BLaER1 treated with 17β-estradiol and CSF1 and Interleukin-3, amounts not matched to agents 10 nM and 100 nM (cell line): ENCODE measurements around the gene NLN.
"Not testable (repeated sequence)": the region's sequence is repeated elsewhere in the genome, so short reads cannot be mapped to it uniquely, and the experiment has no call there.

Source experiments
- H3K27ac ChIP-seq, 11 experiments: shearing (Covaris generic); formaldehyde crosslinking; 2 replicates each; pipeline ENCODE4 v1.8.1; 2022
- H3K27me3 ChIP-seq, 11 experiments: shearing (Covaris generic); formaldehyde crosslinking; 2 replicates each; pipeline ENCODE4 v1.8.1; 2022
- H3K36me3 ChIP-seq, 11 experiments: shearing (Covaris generic); formaldehyde crosslinking; 2 replicates each; pipeline ENCODE4 v1.8.1; 2022
- H3K4me1 ChIP-seq, 10 experiments: shearing (Covaris generic); formaldehyde crosslinking; 2 replicates each; pipeline ENCODE4 v1.8.1; 2022
- H3K4me2 ChIP-seq, 11 experiments: shearing (Covaris generic); formaldehyde crosslinking; 2 replicates each; pipeline ENCODE4 v1.8.1; 2022
- H3K4me3 ChIP-seq, 10 experiments: shearing (Covaris generic); formaldehyde crosslinking; 2 replicates each; pipeline ENCODE4 v1.8.1; 2022
- H3K9ac ChIP-seq, 11 experiments: shearing (Covaris generic); formaldehyde crosslinking; 2 replicates each; pipeline ENCODE4 v1.8.1; 2022
- H3K9me3 ChIP-seq, 11 experiments: shearing (Covaris generic); formaldehyde crosslinking; replicated peaks in 1 of 11; 2 replicates each; pipeline ENCODE4 v1.8.1; 2022
- H4K20me1 ChIP-seq, 11 experiments: shearing (Covaris generic); formaldehyde crosslinking; 2 replicates each; pipeline ENCODE4 v1.8.1; 2022
- Cebpa-rat ChIP-seq, 11 experiments: shearing (Covaris generic); IDR thresholded peaks; 2 replicates each; pipeline ENCODE4 v1.8.1; 2022

The NLN gene

GRCh38 chr5:65862384-65862783 is 140.4 kb downstream of the NLN start:
- Histone ChIP-seq H3K4me3 (no peak overlapping the region), H3K27me3 (no peaks in the 10 kb centered on the region), H3K4me1 (peaks cover 12 to 18% (median 15%) of the 10 kb centered on the region in 10 experiments), H3K36me3 (no peaks in the 10 kb centered on the region), H3K4me2 (no peak overlapping the region), H3K9me3 (peaks cover 0 to 19% (median 7%) of the 10 kb centered on the region in 11 experiments; a peak in 7 of 22 replicates), H3K9ac (no peak overlapping the region), H4K20me1 (no peaks in the 10 kb centered on the region), H3K27ac (no peak overlapping the region)
- TF ChIP-seq Cebpa-rat (IDR thresholded peaks at IDR 0.05): no peak

GRCh38 chr5:65863747-65864146 is 141.7 kb downstream of the NLN start:
- H3K9me3 ChIP-seq: peaks cover 0 to 19% (median 7%) of the 10 kb centered on the region in 11 experiments; a peak in 7 of 22 replicates
- H4K20me1 ChIP-seq: no peaks in the 10 kb centered on the region
- peaks cover 6 to 13% (median 11%) of the 10 kb centered on the region in 10 experiments; a peak in 19 of 20 replicates for H3K4me1 ChIP-seq
- no peaks in the 10 kb centered on the region for H3K27me3 ChIP-seq
- no peaks in the 10 kb centered on the region for H3K36me3 ChIP-seq
- H3K4me2 ChIP-seq: no peak overlapping the region
- TF ChIP-seq Cebpa-rat (IDR thresholded peaks at IDR 0.05): no peak
- H3K9ac ChIP-seq: no peak overlapping the region
- no peak overlapping the region for H3K27ac ChIP-seq
- no peak overlapping the region for H3K4me3 ChIP-seq

DNA sequence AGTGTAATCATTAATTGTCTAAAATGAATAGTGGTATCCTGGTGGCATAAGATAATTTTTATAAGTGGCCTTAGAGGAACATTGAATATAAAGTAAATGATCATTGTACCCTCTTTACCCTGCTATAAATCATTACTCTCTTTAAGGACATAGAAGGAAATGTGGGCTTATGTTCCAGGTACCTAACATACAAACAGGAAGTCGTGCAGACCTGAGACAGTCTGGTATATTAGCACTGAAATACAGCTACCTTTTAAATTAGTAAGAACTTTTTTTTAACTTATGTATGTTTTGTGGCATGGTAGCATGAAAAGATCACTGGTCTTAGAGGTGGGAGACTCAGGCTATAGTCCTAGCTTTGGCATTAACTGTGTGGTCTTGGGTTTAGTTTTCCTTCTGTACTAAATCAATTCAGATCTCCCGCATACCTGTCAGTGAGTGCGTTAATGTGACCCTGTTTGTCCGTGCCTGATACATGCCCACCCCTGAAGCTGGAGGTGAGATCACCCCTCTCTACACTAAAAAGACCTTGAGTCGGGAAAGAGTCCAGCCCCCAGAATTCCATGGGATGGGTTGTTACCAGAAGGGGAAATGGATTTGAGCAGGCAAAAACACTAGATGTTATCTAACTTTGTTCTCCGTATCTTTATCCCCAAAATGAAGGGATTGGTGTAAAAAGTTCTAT is 145.0 kb downstream of the NLN start:
- Histone ChIP-seq H3K4me3 (no peak overlapping the region), H4K20me1 (no peaks in the 10 kb centered on the region), H3K9me3 (peaks cover 0 to 14% (median 8%) of the 10 kb centered on the region in 11 experiments; a peak in 15 of 22 replicates), H3K27me3 (no peaks in the 10 kb centered on the region), H3K4me1 (peaks cover 6 to 13% (median 10%) of the 10 kb centered on the region in 10 experiments; a peak in 19 of 20 replicates), H3K27ac (no peak overlapping the region), H3K36me3 (no peaks in the 10 kb centered on the region), H3K4me2 (peak overlapping the region in 10 of 11 experiments; percentile 6 to 59 (median 36); a peak in 16 of 22 replicates), H3K9ac (no peak overlapping the region)
- TF ChIP-seq Cebpa-rat (IDR thresholded peaks at IDR 0.05): no peak

- H3K27me3 ChIP-seq: no peaks in the 10 kb centered on the region
- no peak overlapping the region for H3K27ac ChIP-seq
- peaks cover 6 to 13% (median 10%) of the 10 kb centered on the region in 10 experiments; a peak in 19 of 20 replicates for H3K4me1 ChIP-seq
- peak overlapping the region; percentile 6 to 59 (median 36); a peak in 19 of 22 replicates for H3K4me2 ChIP-seq
- H3K36me3 ChIP-seq: no peaks in the 10 kb centered on the region
- H3K4me3 ChIP-seq: no peak overlapping the region
- no peaks in the 10 kb centered on the region for H4K20me1 ChIP-seq
- no peak for TF ChIP-seq Cebpa-rat (IDR thresholded peaks at IDR 0.05)
- H3K9ac ChIP-seq: no peak overlapping the region
- peaks cover 0 to 14% (median 9%) of the 10 kb centered on the region in 11 experiments; a peak in 15 of 22 replicates for H3K9me3 ChIP-seq
These were observed 145.7 kb downstream of the NLN start for GRCh38 chr5:65867542-65868195.

DNA sequence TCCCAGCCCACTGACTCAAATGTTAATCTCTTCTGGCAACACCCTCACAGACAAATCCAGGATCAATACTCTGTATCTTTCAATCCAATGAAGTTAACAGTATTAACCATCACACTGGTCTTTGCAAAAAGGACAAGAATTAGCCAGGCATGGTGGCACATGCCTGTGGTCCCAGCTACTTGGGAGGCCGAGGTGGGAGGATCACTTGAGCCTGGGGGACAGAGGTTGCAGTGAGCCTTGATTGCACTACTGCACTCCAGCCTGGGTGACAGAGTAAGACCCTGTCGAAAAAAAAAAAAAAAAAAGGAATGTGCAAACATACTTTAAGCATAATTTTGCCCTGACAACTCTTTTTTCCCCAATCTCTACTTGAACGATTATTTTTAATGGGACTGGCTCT is 146.5 kb downstream of the NLN start:
- H3K4me2 ChIP-seq: no peak overlapping the region

DNA sequence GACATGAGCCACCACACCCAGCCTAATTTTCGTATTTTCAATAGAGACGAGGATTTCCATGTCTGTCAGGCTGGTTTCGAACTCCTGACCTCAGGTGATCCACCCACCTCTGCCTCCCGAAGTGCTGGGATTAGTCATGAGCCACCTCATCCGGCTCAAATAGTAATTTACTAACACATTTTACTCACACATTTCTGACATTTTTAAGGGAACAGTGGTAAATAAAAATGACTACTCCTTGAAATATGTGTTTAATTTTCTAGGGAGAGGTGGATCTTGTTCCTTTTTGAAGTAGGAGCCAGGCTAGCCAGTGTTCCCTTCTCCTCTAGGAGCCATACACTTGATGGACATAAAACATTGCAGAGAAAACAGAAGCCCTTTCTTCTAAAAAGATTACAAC is 149.2 kb downstream of the NLN start:
- peaks cover 6 to 13% (median 10%) of the 10 kb centered on the region in 10 experiments; a peak in 19 of 20 replicates for H3K4me1 ChIP-seq
- no peaks in the 10 kb centered on the region for H3K36me3 ChIP-seq
- H3K27me3 ChIP-seq: no peaks in the 10 kb centered on the region
- no peaks in the 10 kb centered on the region for H4K20me1 ChIP-seq
- no peak for TF ChIP-seq Cebpa-rat (IDR thresholded peaks at IDR 0.05)
- H3K9ac ChIP-seq: no peak overlapping the region
- H3K9me3 ChIP-seq: peaks cover 0 to 14% (median 8%) of the 10 kb centered on the region in 11 experiments; a peak in 14 of 22 replicates
- H3K4me2 ChIP-seq: no peak overlapping the region
- no peak overlapping the region for H3K27ac ChIP-seq
- no peak overlapping the region for H3K4me3 ChIP-seq

More for the DNA sequence above, 146.5 kb downstream of the NLN start:
- Histone ChIP-seq H3K36me3 (no peaks in the 10 kb centered on the region), H3K4me3 (no peak overlapping the region), H4K20me1 (no peaks in the 10 kb centered on the region), H3K9ac (no peak overlapping the region), H3K9me3 (peaks cover 0 to 14% (median 9%) of the 10 kb centered on the region in 11 experiments; a peak in 15 of 22 replicates), H3K4me1 (peaks cover 6 to 13% (median 10%) of the 10 kb centered on the region in 10 experiments; a peak in 19 of 20 replicates), H3K27ac (no peak overlapping the region), H3K27me3 (no peaks in the 10 kb centered on the region)
- TF ChIP-seq Cebpa-rat (IDR thresholded peaks at IDR 0.05): no peak

DNA sequence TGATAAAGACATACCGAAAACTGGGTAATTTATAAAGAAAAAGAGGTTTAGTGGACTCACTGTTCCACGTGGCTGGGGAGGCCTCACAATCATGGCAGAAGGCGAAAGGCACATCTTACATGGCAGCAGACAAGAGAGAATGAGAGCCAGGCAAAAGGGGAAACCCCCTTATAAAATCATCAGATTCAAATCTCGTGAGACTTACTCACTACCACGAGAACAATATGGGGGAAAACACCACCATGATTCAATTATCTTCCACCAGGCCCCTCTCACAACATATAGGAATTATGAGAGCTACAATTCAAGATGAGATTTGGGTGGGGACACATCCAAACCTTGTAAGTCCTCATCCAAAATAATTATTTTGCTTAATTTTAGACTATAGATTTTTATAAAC is 149.8 kb downstream of the NLN start:
- not testable (repeated sequence) for H3K4me2 ChIP-seq, H3K4me3 ChIP-seq, H3K27ac ChIP-seq

DNA sequence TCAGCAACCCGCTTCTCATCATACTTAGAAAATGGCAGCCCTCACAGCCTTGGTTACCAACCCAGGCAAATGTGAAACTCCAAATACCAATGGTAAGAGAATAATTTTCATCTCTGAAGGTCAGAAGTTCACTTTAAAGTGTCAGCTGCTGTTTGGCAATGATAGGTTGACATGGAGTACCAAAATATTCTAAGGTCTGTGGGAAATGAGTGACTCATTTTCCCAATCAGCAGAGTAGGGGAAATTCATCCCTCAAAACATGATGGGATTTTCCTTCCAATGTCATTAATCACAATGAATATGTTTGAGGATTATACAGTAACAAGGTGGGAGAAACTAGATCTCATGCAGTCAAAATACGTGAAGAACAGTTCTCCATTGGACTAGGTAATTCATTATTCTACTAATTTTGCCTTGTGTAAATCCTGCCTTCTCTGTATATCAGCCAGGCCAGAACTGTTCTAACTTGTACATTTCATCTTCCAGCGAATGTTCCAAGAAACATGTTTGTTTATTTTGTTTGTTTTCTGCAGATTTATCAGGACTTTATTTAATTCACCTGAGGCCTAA is 151.3 kb downstream of the NLN start:
- H3K9ac ChIP-seq: no peak overlapping the region
- no peak overlapping the region for H3K27ac ChIP-seq
- peaks cover 0 to 10% (median 0%) of the 10 kb centered on the region in 10 experiments; a peak in 4 of 20 replicates for H3K4me1 ChIP-seq
- no peak overlapping the region for H3K4me2 ChIP-seq
- no peak for TF ChIP-seq Cebpa-rat (IDR thresholded peaks at IDR 0.05)
- peaks cover 15 to 33% (median 23%) of the 10 kb centered on the region in 11 experiments for H3K9me3 ChIP-seq
- H3K4me3 ChIP-seq: no peak overlapping the region
- H4K20me1 ChIP-seq: no peaks in the 10 kb centered on the region
- no peaks in the 10 kb centered on the region for H3K27me3 ChIP-seq
- H3K36me3 ChIP-seq: no peaks in the 10 kb centered on the region; a peak in 1 of 22 replicates

More for the DNA sequence above, 149.8 kb downstream of the NLN start:
- Histone ChIP-seq H3K4me1 (peaks cover 8 to 15% (median 11%) of the 10 kb centered on the region in 10 experiments; a peak in 19 of 20 replicates), H3K9me3 (peaks cover 0 to 18% (median 9%) of the 10 kb centered on the region in 11 experiments; a peak in 14 of 22 replicates)
- H4K20me1 ChIP-seq, H3K9ac ChIP-seq, H3K36me3 ChIP-seq, H3K27me3 ChIP-seq: not testable (repeated sequence)

- Histone ChIP-seq H3K9ac (no peak overlapping the region), H3K4me1 (peaks cover 0 to 10% (median 0%) of the 10 kb centered on the region in 10 experiments; a peak in 4 of 20 replicates), H3K9me3 (peaks cover 25 to 40% (median 31%) of the 10 kb centered on the region in 11 experiments), H4K20me1 (no peaks in the 10 kb centered on the region), H3K27me3 (no peaks in the 10 kb centered on the region), H3K4me3 (no peak overlapping the region), H3K36me3 (no peaks in the 10 kb centered on the region; a peak in 1 of 22 replicates), H3K4me2 (no peak overlapping the region), H3K27ac (no peak overlapping the region)
- no peak for TF ChIP-seq Cebpa-rat (IDR thresholded peaks at IDR 0.05)
These were observed 152.2 kb downstream of the NLN start for GRCh38 chr5:65874241-65874640.
